Skeletal muscle satellite cell (primary cell): ENCODE results near the gene PAFAH2.
"Not testable (repeated sequence)": the region's sequence is repeated elsewhere in the genome, so short reads cannot be mapped to it uniquely, and the experiment has no call there.

Experiments
- H3K27me3 ChIP-seq: 2 replicates; pipeline ENCODE4 v1.7.0; 2013; ENCODE audit warnings: low read length; ENCODE audit not compliant: control insufficient read depth, insufficient read depth
- H3K36me3 ChIP-seq: 2 replicates; pipeline ENCODE4 v1.7.0; 2013; ENCODE audit warnings: mild to moderate bottlenecking, control low read depth, low read length; ENCODE audit not compliant: insufficient read depth
- H3K4me1 ChIP-seq: 2 replicates; pipeline ENCODE4 v1.7.0; 2013; ENCODE audit warnings: low read length; ENCODE audit not compliant: control insufficient read depth, insufficient read depth
- H3K4me2 ChIP-seq: 2 replicates; pipeline ENCODE4 v1.7.0; 2013; ENCODE audit warnings: mild to moderate bottlenecking, low read length
- H3K4me3 ChIP-seq: 2 replicates; pipeline ENCODE4 v1.7.0; 2013; ENCODE audit warnings: low read length
- H3K9ac ChIP-seq: 2 replicates; pipeline ENCODE4 v1.7.0; 2013; ENCODE audit warnings: mild to moderate bottlenecking, low read depth, low read length, moderate library complexity
- H3K9me3 ChIP-seq: replicated peaks from 2 replicates; pipeline ENCODE4 v1.7.0; 2013; ENCODE audit warnings: mild to moderate bottlenecking, control low read depth, low read length

The PAFAH2 gene

GRCh38 chr1:25990702-25991395 lies 7.0 kb downstream of the PAFAH2 start:
- H3K4me1 ChIP-seq = peaks cover 9% of the 10 kb centered on the region
- H3K27me3 ChIP-seq = no peaks in the 10 kb centered on the region
- H3K36me3 ChIP-seq = no peaks in the 10 kb centered on the region
- H3K9ac ChIP-seq = no peak overlapping the region
- H3K4me3 ChIP-seq = no peak overlapping the region
- H3K4me2 ChIP-seq = no peak overlapping the region
- no peaks in the 10 kb centered on the region for H3K9me3 ChIP-seq

GRCh38 chr1:25990251-25990650 lies 7.6 kb downstream of the PAFAH2 start:
- Histone ChIP-seq H3K27me3 (no peaks in the 10 kb centered on the region), H3K4me1 (peaks cover 9% of the 10 kb centered on the region), H3K9me3 (no peaks in the 10 kb centered on the region), H3K36me3 (no peaks in the 10 kb centered on the region), H3K4me2 (no peak overlapping the region), H3K9ac (no peak overlapping the region), H3K4me3 (no peak overlapping the region)

- H3K4me1 ChIP-seq = peaks cover 9% of the 10 kb centered on the region
- H3K4me3 ChIP-seq = no peak overlapping the region
- H3K4me2 ChIP-seq = no peak overlapping the region
- H3K9ac ChIP-seq = no peak overlapping the region
- H3K36me3 ChIP-seq = no peaks in the 10 kb centered on the region
- no peaks in the 10 kb centered on the region for H3K27me3 ChIP-seq
- H3K9me3 ChIP-seq = no peaks in the 10 kb centered on the region
Observed at GRCh38 chr1:25989440-25990234, 8.2 kb downstream of the PAFAH2 start.

- no peaks in the 10 kb centered on the region for H3K27me3 ChIP-seq
- no peak overlapping the region for H3K9ac ChIP-seq
- H3K4me1 ChIP-seq = peaks cover 9% of the 10 kb centered on the region
- no peak overlapping the region for H3K4me2 ChIP-seq
- H3K4me3 ChIP-seq = no peak overlapping the region
- peaks cover 14% of the 10 kb centered on the region for H3K36me3 ChIP-seq
- H3K9me3 ChIP-seq = no peaks in the 10 kb centered on the region
Observed at GRCh38 chr1:25987951-25988350, 9.9 kb downstream of the PAFAH2 start.

GRCh38 chr1:25986773-25987172 lies 11.1 kb downstream of the PAFAH2 start:
- H3K27me3 ChIP-seq, H3K4me1 ChIP-seq, H3K9ac ChIP-seq, H3K9me3 ChIP-seq, H3K4me3 ChIP-seq, H3K4me2 ChIP-seq: not testable (repeated sequence)
- H3K36me3 ChIP-seq = peaks cover 20% of the 10 kb centered on the region

GRCh38 chr1:25985670-25986069 lies 12.2 kb downstream of the PAFAH2 start:
- Histone ChIP-seq H3K9me3 (no peaks in the 10 kb centered on the region), H3K4me2 (no peak overlapping the region), H3K36me3 (peaks cover 25% of the 10 kb centered on the region), H3K27me3 (no peaks in the 10 kb centered on the region), H3K4me1 (no peaks in the 10 kb centered on the region), H3K4me3 (no peak overlapping the region), H3K9ac (no peak overlapping the region)

GRCh38 chr1:25985171-25985570 lies 12.7 kb downstream of the PAFAH2 start:
- Histone ChIP-seq H3K4me1 (no peaks in the 10 kb centered on the region), H3K36me3 (peaks cover 25% of the 10 kb centered on the region), H3K27me3 (no peaks in the 10 kb centered on the region), H3K4me2 (no peak overlapping the region), H3K9me3 (no peaks in the 10 kb centered on the region), H3K9ac (no peak overlapping the region), H3K4me3 (no peak overlapping the region)

- H3K4me2 ChIP-seq = no peak overlapping the region
- H3K9ac ChIP-seq = no peak overlapping the region
- H3K36me3 ChIP-seq = peaks cover 50% of the 10 kb centered on the region
- peaks cover 4% of the 10 kb centered on the region for H3K4me1 ChIP-seq
- no peaks in the 10 kb centered on the region for H3K9me3 ChIP-seq
- H3K4me3 ChIP-seq = no peak overlapping the region
- H3K27me3 ChIP-seq = no peaks in the 10 kb centered on the region
Observed at GRCh38 chr1:25979210-25979609, 18.7 kb downstream of the PAFAH2 start.

GRCh38 chr1:25978403-25978802 lies 19.5 kb downstream of the PAFAH2 start:
- Histone ChIP-seq H3K36me3 (peaks cover 50% of the 10 kb centered on the region), H3K4me2 (no peak overlapping the region), H3K4me3 (no peak overlapping the region), H3K4me1 (peaks cover 4% of the 10 kb centered on the region), H3K27me3 (no peaks in the 10 kb centered on the region), H3K9ac (no peak overlapping the region), H3K9me3 (no peaks in the 10 kb centered on the region)

- Histone ChIP-seq H3K36me3 (peaks cover 53% of the 10 kb centered on the region), H3K4me3 (no peak overlapping the region), H3K27me3 (no peaks in the 10 kb centered on the region), H3K4me1 (peaks cover 4% of the 10 kb centered on the region), H3K9ac (no peak overlapping the region), H3K4me2 (no peak overlapping the region), H3K9me3 (no peaks in the 10 kb centered on the region)
Observed at GRCh38 chr1:25977801-25978200, 20.1 kb downstream of the PAFAH2 start.

GRCh38 chr1:25973610-25974321 lies 24.1 kb downstream of the PAFAH2 start:
- Histone ChIP-seq H3K4me3 (no peak overlapping the region), H3K36me3 (peaks cover 43% of the 10 kb centered on the region), H3K9me3 (no peaks in the 10 kb centered on the region), H3K4me2 (no peak overlapping the region), H3K9ac (no peak overlapping the region), H3K4me1 (peaks cover 4% of the 10 kb centered on the region), H3K27me3 (no peaks in the 10 kb centered on the region)
